BJ (cell line): Measurements from ENCODE around the gene PLEKHA8. TPM values are rescaled to one million over a fixed set of nuclear protein-coding genes. Genes with fewer than 3 reads are reported as not detected.

Source experiments
- CTCF ChIA-PET: fragments of 350-600 bp; formaldehyde crosslinking; extraction: SDS; loops from one replicate; lab custom pipeline; 2021; ENCODE audit warnings: antibody characterized with exemption, inconsistent platforms; lab: Yijun Ruan, JAX
- POLR2A ChIA-PET: fragments of 300-600 bp; sonication (Branson Sonifier 250); formaldehyde crosslinking; extraction: SDS; loops from one replicate; lab custom pipeline; 2021; ENCODE audit warnings: antibody characterized with exemption; lab: Charles Lee
- DNase-seq: peaks from one replicate; pipeline ENCODE4 v3.0.0-alpha.2; 2011; ENCODE audit warnings: low read depth
- H3K27me3 ChIP-seq: 2 replicates; pipeline ENCODE4 v1.6.0; 2011; ENCODE audit warnings: low read length; ENCODE audit not compliant: control insufficient read depth, insufficient read depth
- H3K36me3 ChIP-seq: 2 replicates; pipeline ENCODE4 v1.5.1; 2011; ENCODE audit warnings: low read length; ENCODE audit not compliant: control insufficient read depth, insufficient read depth
- H3K4me3 ChIP-seq: 2 replicates; pipeline ENCODE4 v1.5.1; 2011; ENCODE audit warnings: low read depth, mild to moderate bottlenecking, control low read depth, low read length
- polyA plus RNA-seq: library from polyadenylated mRNA; depleted of rRNA; stranded (reverse); fragments of >200 nt; gene quantifications from 2 replicates; pipeline ENCODE4 v1.2.3, GENCODE V29; 2011
- TF ChIP-seq, protein P1 (sequence below): IDR thresholded peaks from 2 replicates; pipeline ENCODE4 v1.5.1; 2011; ENCODE audit warnings: low read depth, mild to moderate bottlenecking, control low read depth, inconsistent platforms, low read length, moderate library complexity; ENCODE audit not compliant: insufficient read depth

PLEKHA8 gene
- polyA plus RNA-seq, 1 experiment, result 4.2 TPM

DNA sequence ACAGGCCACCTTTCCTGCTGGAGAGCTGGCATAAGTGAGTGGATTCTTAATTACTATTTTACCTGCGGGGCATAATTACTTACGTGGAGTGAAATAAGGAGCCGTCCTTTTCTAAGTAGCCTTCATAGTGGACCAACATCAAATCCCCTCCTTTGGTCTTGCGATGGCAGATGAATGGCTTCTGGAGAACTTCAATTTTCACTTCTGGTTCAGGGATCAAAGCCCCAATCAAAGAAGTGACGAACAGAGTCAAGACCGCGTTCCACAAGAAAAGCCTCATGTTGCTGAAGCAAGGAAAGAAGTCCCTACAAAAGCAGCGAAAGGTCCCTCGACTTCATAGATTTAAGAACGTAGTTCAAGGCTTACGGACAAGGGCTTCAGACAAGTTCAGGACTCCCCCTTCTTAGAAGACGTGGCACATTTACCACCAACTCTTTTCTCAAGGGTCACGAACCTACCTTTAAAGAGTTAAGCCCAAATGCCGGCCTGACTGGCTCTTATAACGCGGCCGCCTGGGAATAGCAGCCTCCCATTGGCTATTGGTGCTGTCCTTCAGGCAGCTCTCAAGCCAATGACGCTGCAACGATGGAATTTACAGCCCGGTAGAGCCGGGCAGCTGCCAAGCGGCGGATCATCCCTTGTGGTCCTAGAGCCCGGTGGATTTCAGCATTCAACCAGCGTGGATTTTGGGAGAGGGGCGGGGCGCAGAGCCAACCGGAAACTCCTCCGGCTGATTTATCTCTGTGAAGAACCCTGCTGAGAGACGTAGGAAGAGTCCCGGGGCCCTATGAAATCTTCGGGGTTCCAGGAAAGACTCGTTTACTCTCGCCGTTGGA is 1.8 kb upstream of the PLEKHA8 start, which contains the start of gene FKBP14:
FKBP14 (minus strand) TSS at position 474 of the 836 bp plus-strand sequence; CDS start at position 280, 194 bp downstream.
- ChIA-PET CTCF (interaction anchor here (0.9 to 2.1 kb wide), 2 partner anchors 35 to 38 kb away, joined by 3 to 12 read pairs; no protein-coding TSS in a partner anchor), POLR2A (no interaction called here)
- DNase-seq, result peak; percentile 95
- TF ChIP-seq, protein P1, sequence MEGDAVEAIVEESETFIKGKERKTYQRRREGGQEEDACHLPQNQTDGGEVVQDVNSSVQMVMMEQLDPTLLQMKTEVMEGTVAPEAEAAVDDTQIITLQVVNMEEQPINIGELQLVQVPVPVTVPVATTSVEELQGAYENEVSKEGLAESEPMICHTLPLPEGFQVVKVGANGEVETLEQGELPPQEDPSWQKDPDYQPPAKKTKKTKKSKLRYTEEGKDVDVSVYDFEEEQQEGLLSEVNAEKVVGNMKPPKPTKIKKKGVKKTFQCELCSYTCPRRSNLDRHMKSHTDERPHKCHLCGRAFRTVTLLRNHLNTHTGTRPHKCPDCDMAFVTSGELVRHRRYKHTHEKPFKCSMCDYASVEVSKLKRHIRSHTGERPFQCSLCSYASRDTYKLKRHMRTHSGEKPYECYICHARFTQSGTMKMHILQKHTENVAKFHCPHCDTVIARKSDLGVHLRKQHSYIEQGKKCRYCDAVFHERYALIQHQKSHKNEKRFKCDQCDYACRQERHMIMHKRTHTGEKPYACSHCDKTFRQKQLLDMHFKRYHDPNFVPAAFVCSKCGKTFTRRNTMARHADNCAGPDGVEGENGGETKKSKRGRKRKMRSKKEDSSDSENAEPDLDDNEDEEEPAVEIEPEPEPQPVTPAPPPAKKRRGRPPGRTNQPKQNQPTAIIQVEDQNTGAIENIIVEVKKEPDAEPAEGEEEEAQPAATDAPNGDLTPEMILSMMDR, result no peak
- Histone ChIP-seq H3K27me3 (no peaks in the 10 kb centered on the region), H3K36me3 (no peaks in the 10 kb centered on the region), H3K4me3 (peak within 1 kb of the TSS; percentile 79)

DNA sequence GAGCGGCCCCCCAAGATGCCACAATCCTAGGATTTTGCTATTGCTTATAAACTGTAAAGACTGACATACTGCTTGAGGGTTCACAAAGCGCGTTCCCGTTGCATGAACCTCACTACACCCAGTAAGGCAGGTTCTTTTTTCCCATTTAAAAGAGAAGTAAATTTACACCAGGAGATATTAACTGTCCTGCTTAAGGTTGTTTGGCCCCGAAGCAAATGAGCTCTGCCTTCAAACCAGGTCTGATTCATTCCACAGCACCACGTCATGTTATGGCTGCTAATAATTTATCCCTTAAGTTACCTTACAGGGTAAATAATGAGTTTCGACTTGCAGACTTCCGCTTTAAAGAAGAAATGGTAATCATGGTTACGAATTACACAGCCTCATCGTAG is 1.2 kb upstream of the PLEKHA8 start:
- CTCF ChIA-PET, result interaction anchor here (0.9 to 2.1 kb wide), 2 partner anchors 35 to 37 kb away, joined by 3 to 12 read pairs; no protein-coding TSS in a partner anchor
- DNase-seq, result no peak
- TF ChIP-seq, protein P1, result no peak

DNA sequence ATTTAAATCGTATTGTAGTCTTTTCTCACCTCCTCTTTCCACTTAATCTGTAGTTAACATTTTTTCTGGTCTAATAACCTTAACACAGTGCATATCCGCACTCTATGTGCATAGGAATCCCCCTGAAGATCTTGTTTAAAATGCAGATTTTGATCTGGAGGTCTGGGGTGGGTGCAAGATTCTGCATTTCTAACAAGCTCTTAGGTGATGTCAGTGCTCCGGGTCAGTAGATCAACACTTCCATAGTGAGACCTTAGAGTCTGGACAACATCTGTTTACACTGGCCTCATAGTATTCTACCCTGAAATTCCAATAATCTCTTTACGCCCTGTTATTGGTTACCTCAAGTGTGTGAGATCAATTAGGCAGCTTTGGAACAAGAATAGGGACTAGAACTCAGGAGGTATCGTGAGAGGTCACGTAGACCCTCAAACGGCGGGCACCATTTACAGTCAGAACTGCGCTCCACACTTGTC is 434 bp upstream of the PLEKHA8 start:
- H3K36me3 ChIP-seq, result no peaks in the 10 kb centered on the region
- H3K4me3 ChIP-seq, result peak overlapping the region; percentile 79
- ChIA-PET CTCF (interaction anchor here (0.5 to 2.1 kb wide), 3 partner anchors 34 to 397 kb away, joined by 3 to 12 read pairs (median 6); no protein-coding TSS in a partner anchor), POLR2A (no interaction called here)
- no peak for DNase-seq
- H3K27me3 ChIP-seq, result no peaks in the 10 kb centered on the region
- TF ChIP-seq, protein P1, result no peak

More for the DNA sequence above, 1.2 kb upstream of the PLEKHA8 start:
- Histone ChIP-seq H3K36me3 (no peaks in the 10 kb centered on the region), H3K27me3 (no peaks in the 10 kb centered on the region), H3K4me3 (peak overlapping the region; percentile 79)
- POLR2A ChIA-PET, result no interaction called here

DNA sequence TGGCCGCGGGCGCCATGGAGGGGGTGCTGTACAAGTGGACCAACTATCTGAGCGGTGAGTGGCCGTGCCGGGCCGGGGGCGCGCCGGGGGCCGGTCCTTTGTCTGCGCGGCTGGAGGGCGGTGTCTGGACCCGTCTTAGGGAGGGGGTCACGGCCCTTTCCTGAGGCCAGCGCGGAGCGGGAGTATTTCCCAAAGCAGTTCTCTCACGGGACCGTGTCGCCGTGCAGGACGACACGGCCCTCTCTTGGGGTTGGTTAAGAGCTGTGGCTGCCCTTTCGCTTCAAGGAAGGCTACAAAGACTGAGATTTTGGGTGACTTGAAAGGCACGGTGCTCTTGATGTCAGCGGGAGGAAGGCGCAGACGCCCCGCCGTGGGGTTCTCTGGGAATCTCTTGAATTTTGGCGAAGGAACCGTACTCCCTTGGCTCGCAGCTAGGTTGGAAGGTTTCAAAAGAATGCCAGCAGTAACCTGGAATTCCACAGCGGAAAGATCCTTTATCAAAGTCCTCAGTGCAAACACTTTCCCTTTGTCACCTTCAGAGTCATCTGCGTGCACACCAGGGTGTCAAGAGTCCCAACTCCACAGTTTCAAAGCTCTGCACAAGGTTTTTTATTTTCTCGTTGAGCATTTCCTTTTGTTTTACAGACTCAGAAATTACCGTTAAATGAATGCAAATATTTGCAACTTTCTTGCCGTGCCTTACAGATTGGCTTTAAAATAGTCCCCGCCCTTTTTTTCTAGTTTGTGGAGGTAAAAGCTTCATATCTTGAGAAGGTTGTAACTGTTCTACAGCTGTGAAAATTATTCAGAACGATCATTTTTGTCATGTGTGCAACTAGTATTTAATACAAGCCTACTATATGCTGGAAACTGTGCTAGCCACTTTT is 780 bp downstream of the PLEKHA8 start:
- no peak for DNase-seq
- ChIA-PET POLR2A (no interaction called here), CTCF (interaction anchor here (1.3 to 2.1 kb wide), 4 partner anchors 9 to 42 kb away, joined by 3 to 10 read pairs (median 4); no protein-coding TSS in a partner anchor)
- no peaks in the 10 kb centered on the region for H3K27me3 ChIP-seq
- no peaks in the 10 kb centered on the region for H3K36me3 ChIP-seq
- TF ChIP-seq, protein P1, result peak; percentile 18; the same call in 1 of the 2 replicates
- peak overlapping the region; percentile 79 for H3K4me3 ChIP-seq
